ENCODE measurements around the gene TMPRSS7.

TMPRSS7 gene

GRCh38 chr3:112086076-112086854 lies 51.7 kb downstream of the TMPRSS7 start, which contains the start of gene C3orf52:
C3orf52 (plus strand) TSS chr3:112086389; CDS start chr3:112086408, 19 bp downstream.
- POLR2A ChIA-PET (ENCODE audit: low non-redundant PET): no interaction called here
- CTCF ChIA-PET: interaction anchor here (0.5 kb wide), 1 partner anchor 82 kb away, joined by 4 read pairs; no protein-coding TSS in a partner anchor
- peak within 1 kb of the TSS; percentile 87 for H3K27ac ChIP-seq
- DNase-seq (ENCODE audit: low spot score): peak; percentile 90
- TF ChIP-seq CTCF (conservative IDR thresholded peaks at IDR 0.05; ENCODE audit: low read depth): no peak

- peak overlapping the region; percentile 87 for H3K27ac ChIP-seq
- POLR2A ChIA-PET (ENCODE audit: low non-redundant PET): no interaction called here
- DNase-seq (ENCODE audit: low spot score): peak; percentile 71
- TF ChIP-seq CTCF (conservative IDR thresholded peaks at IDR 0.05; ENCODE audit: low read depth): no peak
- CTCF ChIA-PET: interaction anchor here (0.5 to 0.9 kb wide), 3 partner anchors 25 to 343 kb away, joined by 3 to 4 read pairs (median 3); no protein-coding TSS in a partner anchor
These were observed 52.5 kb downstream of the TMPRSS7 start for GRCh38 chr3:112086875-112087524.

GRCh38 chr3:112087746-112088145 lies 53.2 kb downstream of the TMPRSS7 start:
- TF ChIP-seq CTCF (conservative IDR thresholded peaks at IDR 0.05; ENCODE audit: low read depth): no peak
- no peak for DNase-seq (ENCODE audit: low spot score)
- ChIA-PET POLR2A (ENCODE audit: low non-redundant PET) (no interaction called here), CTCF (interaction anchor here (0.6 to 0.9 kb wide), 2 partner anchors 24 to 344 kb away, joined by 3 read pairs; no protein-coding TSS in a partner anchor)
- peak overlapping the region; percentile 40; the same call in 1 of the 2 replicates for H3K27ac ChIP-seq

- CTCF ChIA-PET: no interaction called here
- POLR2A ChIA-PET (ENCODE audit: low non-redundant PET): no interaction called here
- no peak for DNase-seq (ENCODE audit: low spot score)
- no peak overlapping the region for H3K27ac ChIP-seq
- no peak for TF ChIP-seq CTCF (conservative IDR thresholded peaks at IDR 0.05; ENCODE audit: low read depth)
These were observed 54.4 kb downstream of the TMPRSS7 start for GRCh38 chr3:112088944-112089343.

GRCh38 chr3:112089956-112090886 lies 55.7 kb downstream of the TMPRSS7 start:
- POLR2A ChIA-PET (ENCODE audit: low non-redundant PET): interaction anchor here (0.6 kb wide), 3 partner anchors 13 to 121 kb away, joined by 4 to 9 read pairs (median 6); no protein-coding TSS in a partner anchor
- CTCF ChIA-PET: no interaction called here
- no peak overlapping the region for H3K27ac ChIP-seq
- no peak for TF ChIP-seq CTCF (conservative IDR thresholded peaks at IDR 0.05; ENCODE audit: low read depth)
- no peak for DNase-seq (ENCODE audit: low spot score)
